GM12875 (cell line): Measurements from ENCODE around the gene NXPH1.

ENCODE experiments used
- H3K4me3 ChIP-seq: one replicate; pipeline ENCODE4 v1.5.1; 2011; ENCODE audit warnings: low read depth, low read length, control low read depth
- CTCF ChIP-seq: IDR thresholded peaks from 2 replicates; pipeline ENCODE4 v1.5.1; 2011; ENCODE audit warnings: low read depth, mild to moderate bottlenecking, control low read depth, inconsistent platforms, low read length, moderate library complexity, borderline replicate concordance; ENCODE audit not compliant: insufficient read depth

NXPH1 gene

GRCh38 chr7:8564281-8564680 is 130.9 kb downstream of the NXPH1 start:
- H3K4me3 ChIP-seq = no peak overlapping the region
- TF ChIP-seq CTCF = no peak

GRCh38 chr7:8566016-8566415 is 132.6 kb downstream of the NXPH1 start:
- no peak for TF ChIP-seq CTCF
- no peak overlapping the region for H3K4me3 ChIP-seq

GRCh38 chr7:8567626-8568025 is 134.2 kb downstream of the NXPH1 start:
- no peak overlapping the region for H3K4me3 ChIP-seq
- no peak for TF ChIP-seq CTCF

- TF ChIP-seq CTCF = no peak
- H3K4me3 ChIP-seq = no peak overlapping the region
These were observed 146.3 kb downstream of the NXPH1 start for GRCh38 chr7:8579661-8580194.

GRCh38 chr7:8581842-8582241 is 148.4 kb downstream of the NXPH1 start:
- no peak for TF ChIP-seq CTCF
- H3K4me3 ChIP-seq = no peak overlapping the region

- H3K4me3 ChIP-seq = no peak overlapping the region
- TF ChIP-seq CTCF = no peak
These were observed 149.3 kb downstream of the NXPH1 start for GRCh38 chr7:8582728-8583127.

- TF ChIP-seq CTCF = no peak
- H3K4me3 ChIP-seq = no peak overlapping the region
These were observed 152.2 kb downstream of the NXPH1 start for GRCh38 chr7:8585591-8585990.
